HEK293 (cell line): ENCODE measurements around the gene CCKAR.

Source experiments
- KLF9 ChIP-seq: fragments of 450-650 bp; formaldehyde crosslinking; IDR thresholded peaks from 2 replicates; pipeline ENCODE4 v1.5.1; 2016; ENCODE audit warnings: missing biosample characterization, missing genetic modification characterization, low read depth
- SETDB1 ChIP-seq: IDR thresholded peaks from one replicate; pipeline ENCODE4 v1.6.1; 2017; ENCODE audit warnings: mild to moderate bottlenecking, low read length, moderate library complexity, mixed read lengths; ENCODE audit not compliant: insufficient read length
- SP2 ChIP-seq: fragments of 450-650 bp; formaldehyde crosslinking; IDR thresholded peaks from 2 replicates; pipeline ENCODE4 v1.5.1; 2016; ENCODE audit warnings: missing biosample characterization, missing genetic modification characterization
- ZNF121 ChIP-seq: fragments of 450-650 bp; formaldehyde crosslinking; IDR thresholded peaks from 2 replicates; pipeline ENCODE4 v1.5.1; 2016; ENCODE audit warnings: missing biosample characterization, missing genetic modification characterization
- ZNF707 ChIP-seq: fragments of 450-650 bp; formaldehyde crosslinking; IDR thresholded peaks from 2 replicates; pipeline ENCODE4 v1.5.1; 2016; ENCODE audit warnings: missing biosample characterization, missing genetic modification characterization
- TF ChIP-seq, protein P1 (sequence below): fragments of 450-650 bp; formaldehyde crosslinking; IDR thresholded peaks from 2 replicates; pipeline ENCODE4 v1.5.1; 2016; ENCODE audit warnings: missing biosample characterization, missing genetic modification characterization
- TF ChIP-seq, protein P2 (sequence below): fragments of 450-650 bp; formaldehyde crosslinking; IDR thresholded peaks from 2 replicates; pipeline ENCODE4 v1.5.1; 2016; ENCODE audit warnings: missing biosample characterization, missing genetic modification characterization, borderline replicate concordance
- TF ChIP-seq, protein P3 (sequence below): fragments of 450-650 bp; formaldehyde crosslinking; IDR thresholded peaks from 2 replicates; pipeline ENCODE4 v1.5.1; 2016; ENCODE audit warnings: missing biosample characterization, missing genetic modification characterization
- TF ChIP-seq, protein P4 (sequence below): fragments of 450-650 bp; formaldehyde crosslinking; IDR thresholded peaks from 2 replicates; pipeline ENCODE4 v1.5.1; 2016; ENCODE audit warnings: missing biosample characterization, missing genetic modification characterization
- TF ChIP-seq, protein P5 (sequence below): fragments of 450-650 bp; formaldehyde crosslinking; IDR thresholded peaks from 2 replicates; pipeline ENCODE4 v1.5.1; 2017; ENCODE audit warnings: missing biosample characterization, missing genetic modification characterization
- TF ChIP-seq, protein P6 (sequence below): fragments of 450-650 bp; IDR thresholded peaks from 2 replicates; pipeline ENCODE4 v1.5.1; 2018; ENCODE audit warnings: missing biosample characterization, missing genetic modification characterization

DNA sequence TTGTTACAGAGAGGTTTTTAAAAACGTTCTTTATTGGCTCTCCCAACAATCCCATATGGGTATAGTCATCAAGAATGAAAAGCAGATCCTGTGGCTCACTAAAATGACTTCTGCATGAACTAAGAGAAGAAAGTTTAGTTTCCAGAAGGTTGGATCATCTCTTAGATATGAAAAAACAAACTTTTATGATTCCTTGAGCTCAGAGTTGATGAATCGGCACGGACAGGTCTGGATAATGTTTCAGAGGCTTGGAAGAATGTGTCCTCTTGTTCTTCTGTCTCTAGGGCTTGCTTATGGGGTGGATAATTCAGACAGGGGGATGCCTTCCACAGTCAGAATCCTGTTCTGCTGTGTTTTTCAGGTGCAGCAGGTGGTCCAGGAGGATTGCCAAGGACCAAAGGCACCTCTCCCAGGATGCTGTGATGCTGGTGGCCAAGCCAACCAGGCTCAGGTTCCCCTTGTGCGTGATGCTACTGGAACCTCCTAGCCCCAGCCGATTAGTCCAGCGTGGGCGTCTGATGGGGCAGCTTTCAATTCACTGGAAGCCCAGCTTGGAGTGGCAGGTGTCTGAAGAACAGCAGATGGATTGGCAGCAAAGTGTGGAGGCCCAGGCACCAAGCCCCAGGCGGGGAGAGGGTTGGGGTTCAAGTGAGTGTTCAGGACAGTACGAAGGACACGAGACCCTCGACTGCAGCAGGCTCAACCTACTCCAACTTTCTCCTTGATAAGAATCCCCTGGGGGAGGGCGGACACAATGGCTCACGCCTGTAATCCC is 30.3 kb downstream of the CCKAR start:
- TF ChIP-seq ZNF121 (tag by site-specific recombination) (no peak), ZNF707 (no peak), SP2 (tag by site-specific recombination) (no peak), SETDB1 (no peak), KLF9 (tag by site-specific recombination) (no peak)
- TF ChIP-seq, protein P1, sequence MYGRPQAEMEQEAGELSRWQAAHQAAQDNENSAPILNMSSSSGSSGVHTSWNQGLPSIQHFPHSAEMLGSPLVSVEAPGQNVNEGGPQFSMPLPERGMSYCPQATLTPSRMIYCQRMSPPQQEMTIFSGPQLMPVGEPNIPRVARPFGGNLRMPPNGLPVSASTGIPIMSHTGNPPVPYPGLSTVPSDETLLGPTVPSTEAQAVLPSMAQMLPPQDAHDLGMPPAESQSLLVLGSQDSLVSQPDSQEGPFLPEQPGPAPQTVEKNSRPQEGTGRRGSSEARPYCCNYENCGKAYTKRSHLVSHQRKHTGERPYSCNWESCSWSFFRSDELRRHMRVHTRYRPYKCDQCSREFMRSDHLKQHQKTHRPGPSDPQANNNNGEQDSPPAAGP (tag by site-specific recombination), result no peak
- TF ChIP-seq, protein P2, sequence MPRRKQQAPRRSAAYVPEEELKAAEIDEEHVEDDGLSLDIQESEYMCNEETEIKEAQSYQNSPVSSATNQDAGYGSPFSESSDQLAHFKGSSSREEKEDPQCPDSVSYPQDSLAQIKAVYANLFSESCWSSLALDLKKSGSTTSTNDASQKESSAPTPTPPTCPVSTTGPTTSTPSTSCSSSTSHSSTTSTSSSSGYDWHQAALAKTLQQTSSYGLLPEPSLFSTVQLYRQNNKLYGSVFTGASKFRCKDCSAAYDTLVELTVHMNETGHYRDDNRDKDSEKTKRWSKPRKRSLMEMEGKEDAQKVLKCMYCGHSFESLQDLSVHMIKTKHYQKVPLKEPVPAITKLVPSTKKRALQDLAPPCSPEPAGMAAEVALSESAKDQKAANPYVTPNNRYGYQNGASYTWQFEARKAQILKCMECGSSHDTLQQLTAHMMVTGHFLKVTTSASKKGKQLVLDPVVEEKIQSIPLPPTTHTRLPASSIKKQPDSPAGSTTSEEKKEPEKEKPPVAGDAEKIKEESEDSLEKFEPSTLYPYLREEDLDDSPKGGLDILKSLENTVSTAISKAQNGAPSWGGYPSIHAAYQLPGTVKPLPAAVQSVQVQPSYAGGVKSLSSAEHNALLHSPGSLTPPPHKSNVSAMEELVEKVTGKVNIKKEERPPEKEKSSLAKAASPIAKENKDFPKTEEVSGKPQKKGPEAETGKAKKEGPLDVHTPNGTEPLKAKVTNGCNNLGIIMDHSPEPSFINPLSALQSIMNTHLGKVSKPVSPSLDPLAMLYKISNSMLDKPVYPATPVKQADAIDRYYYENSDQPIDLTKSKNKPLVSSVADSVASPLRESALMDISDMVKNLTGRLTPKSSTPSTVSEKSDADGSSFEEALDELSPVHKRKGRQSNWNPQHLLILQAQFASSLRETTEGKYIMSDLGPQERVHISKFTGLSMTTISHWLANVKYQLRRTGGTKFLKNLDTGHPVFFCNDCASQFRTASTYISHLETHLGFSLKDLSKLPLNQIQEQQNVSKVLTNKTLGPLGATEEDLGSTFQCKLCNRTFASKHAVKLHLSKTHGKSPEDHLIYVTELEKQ, result no peak
- TF ChIP-seq, protein P3, sequence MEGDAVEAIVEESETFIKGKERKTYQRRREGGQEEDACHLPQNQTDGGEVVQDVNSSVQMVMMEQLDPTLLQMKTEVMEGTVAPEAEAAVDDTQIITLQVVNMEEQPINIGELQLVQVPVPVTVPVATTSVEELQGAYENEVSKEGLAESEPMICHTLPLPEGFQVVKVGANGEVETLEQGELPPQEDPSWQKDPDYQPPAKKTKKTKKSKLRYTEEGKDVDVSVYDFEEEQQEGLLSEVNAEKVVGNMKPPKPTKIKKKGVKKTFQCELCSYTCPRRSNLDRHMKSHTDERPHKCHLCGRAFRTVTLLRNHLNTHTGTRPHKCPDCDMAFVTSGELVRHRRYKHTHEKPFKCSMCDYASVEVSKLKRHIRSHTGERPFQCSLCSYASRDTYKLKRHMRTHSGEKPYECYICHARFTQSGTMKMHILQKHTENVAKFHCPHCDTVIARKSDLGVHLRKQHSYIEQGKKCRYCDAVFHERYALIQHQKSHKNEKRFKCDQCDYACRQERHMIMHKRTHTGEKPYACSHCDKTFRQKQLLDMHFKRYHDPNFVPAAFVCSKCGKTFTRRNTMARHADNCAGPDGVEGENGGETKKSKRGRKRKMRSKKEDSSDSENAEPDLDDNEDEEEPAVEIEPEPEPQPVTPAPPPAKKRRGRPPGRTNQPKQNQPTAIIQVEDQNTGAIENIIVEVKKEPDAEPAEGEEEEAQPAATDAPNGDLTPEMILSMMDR (tag by site-specific recombination), result no peak
- TF ChIP-seq, protein P4, sequence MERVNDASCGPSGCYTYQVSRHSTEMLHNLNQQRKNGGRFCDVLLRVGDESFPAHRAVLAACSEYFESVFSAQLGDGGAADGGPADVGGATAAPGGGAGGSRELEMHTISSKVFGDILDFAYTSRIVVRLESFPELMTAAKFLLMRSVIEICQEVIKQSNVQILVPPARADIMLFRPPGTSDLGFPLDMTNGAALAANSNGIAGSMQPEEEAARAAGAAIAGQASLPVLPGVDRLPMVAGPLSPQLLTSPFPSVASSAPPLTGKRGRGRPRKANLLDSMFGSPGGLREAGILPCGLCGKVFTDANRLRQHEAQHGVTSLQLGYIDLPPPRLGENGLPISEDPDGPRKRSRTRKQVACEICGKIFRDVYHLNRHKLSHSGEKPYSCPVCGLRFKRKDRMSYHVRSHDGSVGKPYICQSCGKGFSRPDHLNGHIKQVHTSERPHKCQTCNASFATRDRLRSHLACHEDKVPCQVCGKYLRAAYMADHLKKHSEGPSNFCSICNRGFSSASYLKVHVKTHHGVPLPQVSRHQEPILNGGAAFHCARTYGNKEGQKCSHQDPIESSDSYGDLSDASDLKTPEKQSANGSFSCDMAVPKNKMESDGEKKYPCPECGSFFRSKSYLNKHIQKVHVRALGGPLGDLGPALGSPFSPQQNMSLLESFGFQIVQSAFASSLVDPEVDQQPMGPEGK, result no peak
- TF ChIP-seq, protein P5, sequence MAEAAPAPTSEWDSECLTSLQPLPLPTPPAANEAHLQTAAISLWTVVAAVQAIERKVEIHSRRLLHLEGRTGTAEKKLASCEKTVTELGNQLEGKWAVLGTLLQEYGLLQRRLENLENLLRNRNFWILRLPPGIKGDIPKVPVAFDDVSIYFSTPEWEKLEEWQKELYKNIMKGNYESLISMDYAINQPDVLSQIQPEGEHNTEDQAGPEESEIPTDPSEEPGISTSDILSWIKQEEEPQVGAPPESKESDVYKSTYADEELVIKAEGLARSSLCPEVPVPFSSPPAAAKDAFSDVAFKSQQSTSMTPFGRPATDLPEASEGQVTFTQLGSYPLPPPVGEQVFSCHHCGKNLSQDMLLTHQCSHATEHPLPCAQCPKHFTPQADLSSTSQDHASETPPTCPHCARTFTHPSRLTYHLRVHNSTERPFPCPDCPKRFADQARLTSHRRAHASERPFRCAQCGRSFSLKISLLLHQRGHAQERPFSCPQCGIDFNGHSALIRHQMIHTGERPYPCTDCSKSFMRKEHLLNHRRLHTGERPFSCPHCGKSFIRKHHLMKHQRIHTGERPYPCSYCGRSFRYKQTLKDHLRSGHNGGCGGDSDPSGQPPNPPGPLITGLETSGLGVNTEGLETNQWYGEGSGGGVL (tag by site-specific recombination), result no peak
- TF ChIP-seq, protein P6, sequence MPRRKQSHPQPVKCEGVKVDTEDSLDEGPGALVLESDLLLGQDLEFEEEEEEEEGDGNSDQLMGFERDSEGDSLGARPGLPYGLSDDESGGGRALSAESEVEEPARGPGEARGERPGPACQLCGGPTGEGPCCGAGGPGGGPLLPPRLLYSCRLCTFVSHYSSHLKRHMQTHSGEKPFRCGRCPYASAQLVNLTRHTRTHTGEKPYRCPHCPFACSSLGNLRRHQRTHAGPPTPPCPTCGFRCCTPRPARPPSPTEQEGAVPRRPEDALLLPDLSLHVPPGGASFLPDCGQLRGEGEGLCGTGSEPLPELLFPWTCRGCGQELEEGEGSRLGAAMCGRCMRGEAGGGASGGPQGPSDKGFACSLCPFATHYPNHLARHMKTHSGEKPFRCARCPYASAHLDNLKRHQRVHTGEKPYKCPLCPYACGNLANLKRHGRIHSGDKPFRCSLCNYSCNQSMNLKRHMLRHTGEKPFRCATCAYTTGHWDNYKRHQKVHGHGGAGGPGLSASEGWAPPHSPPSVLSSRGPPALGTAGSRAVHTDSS (tag by site-specific recombination), result no peak
